ENCODE results near the gene FBXW4.
A peak's percentile ranks its signal among the peaks of the same experiment; 100 is the strongest.

Gene FBXW4

GRCh38 chr10:101616415-101617101, 78.4 kb downstream of the FBXW4 start:
- no peak for DNase-seq

- no peak for DNase-seq
Measured at GRCh38 chr10:101615525-101616116, 79.3 kb downstream of the FBXW4 start.

- DNase-seq = no peak
Measured at GRCh38 chr10:101614663-101615524, 80.1 kb downstream of the FBXW4 start.

DNA sequence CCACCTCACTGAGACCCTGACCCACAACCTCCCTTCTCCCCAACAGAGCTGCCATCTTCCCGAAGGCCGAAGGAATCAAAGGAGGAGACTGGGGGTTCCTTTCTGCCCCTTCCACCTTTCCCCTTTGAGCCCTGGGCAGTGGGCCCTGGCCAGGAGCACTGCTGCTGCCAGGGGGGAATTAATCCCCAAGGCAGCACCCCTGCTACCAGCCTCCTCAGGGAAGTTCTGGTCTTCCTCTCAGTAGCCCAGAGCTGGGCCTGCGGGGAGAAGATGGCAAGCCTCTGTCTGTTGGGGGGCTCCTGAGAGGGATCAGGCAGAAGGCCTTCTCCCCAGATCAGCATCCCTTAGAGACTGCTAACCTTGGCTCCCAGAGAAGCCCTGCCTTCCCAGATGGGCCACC, 81.3 kb downstream of the FBXW4 start:
- no peak for DNase-seq

DNA sequence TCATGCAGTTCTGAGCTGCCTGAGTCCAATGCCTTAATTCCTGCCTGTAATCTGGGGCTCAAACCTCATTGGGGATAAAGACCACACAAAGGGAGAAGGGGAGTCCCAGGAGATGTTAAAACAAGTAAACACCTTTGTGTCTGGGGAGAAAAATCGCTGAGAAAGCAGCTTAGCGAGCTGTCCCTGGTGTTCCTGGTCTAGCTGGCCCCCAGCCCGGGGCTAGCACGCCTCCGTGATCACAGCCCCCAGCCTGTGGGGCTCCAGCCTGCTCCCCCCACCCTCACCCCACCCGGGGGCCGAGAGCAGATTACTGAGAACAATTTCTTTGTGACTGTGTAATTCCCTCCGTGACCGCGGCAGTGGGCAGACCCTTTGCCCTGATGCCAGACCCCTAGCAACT, 82.1 kb downstream of the FBXW4 start:
- no peak for DNase-seq

DNA sequence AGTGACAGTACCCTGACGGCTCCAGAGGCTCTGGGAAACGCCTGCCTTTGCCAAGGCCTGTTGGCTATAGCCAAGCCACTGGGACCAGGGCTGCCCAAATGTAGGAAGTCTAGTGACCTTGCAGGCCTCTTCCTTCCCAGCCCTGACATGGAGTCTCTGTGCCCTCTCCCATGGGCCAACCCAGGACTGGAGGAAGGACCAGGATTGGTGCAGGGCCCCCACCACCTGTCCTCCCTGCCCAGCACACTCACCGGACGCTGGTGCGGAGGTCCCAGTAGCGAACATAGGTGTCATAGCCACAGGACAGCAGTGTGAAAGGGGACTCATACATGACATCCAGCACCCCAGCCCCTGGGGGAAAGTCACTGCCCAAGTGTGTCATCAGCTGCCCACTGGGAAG, 82.9 kb downstream of the FBXW4 start:
- DNase-seq = no peak

DNA sequence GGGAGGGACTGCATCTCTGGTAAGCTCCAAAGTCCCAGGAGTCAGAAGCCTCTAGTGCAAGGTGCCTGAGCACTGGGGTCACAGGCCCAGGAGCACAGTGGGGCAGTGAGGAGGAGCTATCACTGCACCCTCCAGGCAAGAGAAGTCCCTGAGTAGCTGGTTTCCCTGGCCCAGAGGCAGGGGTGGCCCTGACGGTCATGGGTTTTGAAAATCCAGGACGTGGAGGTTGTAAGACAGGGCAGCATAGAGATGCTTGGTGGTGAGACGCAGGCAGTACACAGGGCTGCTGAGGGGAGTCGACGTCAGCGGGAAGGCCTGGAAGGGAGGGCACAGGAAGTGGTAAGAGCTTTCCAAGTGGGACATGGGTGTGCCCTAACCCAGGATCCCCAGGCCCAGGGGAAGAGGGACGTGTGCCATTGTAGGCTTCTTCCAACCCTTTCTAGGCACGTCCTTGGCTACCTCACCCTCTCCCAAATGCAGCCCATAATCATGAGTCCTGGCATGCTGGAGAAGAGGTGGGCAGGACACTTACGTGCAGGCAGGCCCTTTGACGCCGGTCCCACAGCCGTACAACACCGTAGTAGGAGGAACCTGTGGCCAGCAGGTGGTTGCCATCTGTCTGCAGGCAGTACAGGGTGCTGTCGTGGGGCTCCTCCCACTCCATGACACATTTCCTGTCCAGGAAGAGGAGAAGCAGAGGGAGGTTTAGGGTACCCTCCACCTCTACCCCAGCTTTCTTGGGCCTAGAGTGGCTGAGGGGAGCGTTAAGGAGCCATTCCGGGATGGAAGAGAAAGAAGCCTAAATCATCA, 83.7 kb downstream of the FBXW4 start:
- no peak for DNase-seq

DNA sequence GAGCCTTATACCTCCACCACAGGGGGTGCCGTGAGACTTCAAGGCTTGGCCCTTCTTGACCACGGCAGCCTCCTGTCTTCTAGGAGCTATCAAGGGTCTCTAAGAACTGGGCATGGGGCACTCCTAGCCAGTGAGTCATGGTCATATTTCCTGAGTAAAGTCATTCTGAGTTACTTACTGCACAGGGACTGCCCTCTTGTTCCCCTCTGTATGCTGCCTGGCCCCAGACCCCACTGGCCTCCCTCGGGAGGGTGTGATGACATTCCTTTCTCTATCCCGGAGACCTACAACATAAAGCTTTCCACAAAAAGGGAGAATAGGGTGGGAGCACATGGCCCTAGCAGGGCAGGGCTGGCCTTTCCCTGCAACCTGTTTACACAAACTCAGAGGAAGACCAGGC, 85.5 kb downstream of the FBXW4 start:
- no peak for DNase-seq

- no peak for DNase-seq
Measured at GRCh38 chr10:101607124-101607523, 87.8 kb downstream of the FBXW4 start.

DNA sequence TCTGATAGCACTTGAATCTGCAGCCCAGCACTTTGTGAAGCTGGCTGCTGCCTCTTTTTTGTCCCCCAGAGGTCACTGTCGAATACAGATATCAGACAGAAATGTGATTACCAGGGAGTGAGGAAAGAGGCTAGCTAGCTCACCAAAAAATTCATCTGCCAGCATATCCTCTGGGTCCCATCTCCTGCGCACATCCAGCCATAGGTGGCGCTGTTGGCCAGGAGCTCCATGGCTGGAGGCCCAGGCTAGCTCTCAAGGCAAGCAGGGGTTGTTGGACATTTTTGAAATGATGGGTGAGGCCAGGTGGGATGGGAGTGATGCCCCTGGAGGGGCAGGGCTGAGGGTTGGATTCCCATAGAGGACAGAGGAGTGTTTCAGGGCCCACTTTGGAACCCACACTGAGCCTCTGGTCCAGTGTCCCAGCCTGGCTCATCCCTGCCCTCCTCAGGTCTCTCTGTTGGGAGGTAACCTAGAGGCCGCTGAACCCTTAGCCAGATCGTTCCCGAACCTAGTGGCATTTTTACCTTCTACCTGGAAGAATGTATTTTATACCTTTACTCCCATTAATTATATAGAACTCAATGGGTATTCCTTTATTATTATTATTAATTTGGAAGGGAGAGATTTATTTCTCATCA, 92.1 kb downstream of the FBXW4 start:
- peak; percentile 54 to 72 for DNase-seq

- no peak for DNase-seq
Measured at GRCh38 chr10:101601541-101601940, 93.4 kb downstream of the FBXW4 start.

GRCh38 chr10:101597091-101597900, 97.7 kb downstream of the FBXW4 start:
- no peak for DNase-seq

GRCh38 chr10:101595591-101596433, 99.2 kb downstream of the FBXW4 start:
- DNase-seq = no peak

DNA sequence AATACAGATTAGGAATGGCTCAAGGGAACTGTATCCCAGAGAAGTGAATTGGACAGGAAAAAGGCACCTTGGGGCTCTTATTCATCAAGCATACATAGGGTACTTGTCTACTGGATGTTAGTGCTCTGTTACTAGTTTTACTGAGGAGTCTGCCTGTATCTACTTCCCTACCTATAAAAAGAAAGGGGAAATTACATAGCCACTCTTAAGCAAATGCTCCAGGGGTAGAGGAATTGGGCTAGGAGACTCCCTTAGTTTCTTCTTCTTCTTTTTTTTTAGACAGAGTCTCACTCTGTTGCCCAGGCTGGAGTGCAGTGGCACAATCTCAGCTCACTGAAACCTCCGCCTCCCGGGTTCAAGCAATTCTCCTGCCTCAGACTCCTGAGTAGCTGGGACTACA, 101.6 kb downstream of the FBXW4 start:
- DNase-seq = peak; percentile 70 to 84

DNA sequence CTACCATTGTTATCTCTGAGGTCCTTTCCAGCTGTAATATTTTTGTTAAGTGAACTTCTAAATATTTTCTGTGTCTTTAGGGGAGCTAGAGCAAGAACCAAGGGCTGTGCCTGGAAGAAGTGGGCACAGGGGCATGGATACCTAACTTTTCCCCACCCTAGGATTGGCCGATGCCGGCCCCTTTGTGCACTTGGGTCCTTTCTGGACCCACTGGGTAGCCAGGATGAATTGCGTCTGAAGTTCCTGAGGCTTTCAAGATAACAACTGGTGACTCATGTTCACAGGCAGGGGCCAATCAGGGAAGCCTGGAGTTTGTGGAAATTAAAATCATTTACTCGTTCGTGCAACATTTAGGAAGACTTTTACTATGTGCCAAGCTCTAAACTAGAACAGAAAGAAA, 106.1 kb downstream of the FBXW4 start:
- no peak for DNase-seq

DNA sequence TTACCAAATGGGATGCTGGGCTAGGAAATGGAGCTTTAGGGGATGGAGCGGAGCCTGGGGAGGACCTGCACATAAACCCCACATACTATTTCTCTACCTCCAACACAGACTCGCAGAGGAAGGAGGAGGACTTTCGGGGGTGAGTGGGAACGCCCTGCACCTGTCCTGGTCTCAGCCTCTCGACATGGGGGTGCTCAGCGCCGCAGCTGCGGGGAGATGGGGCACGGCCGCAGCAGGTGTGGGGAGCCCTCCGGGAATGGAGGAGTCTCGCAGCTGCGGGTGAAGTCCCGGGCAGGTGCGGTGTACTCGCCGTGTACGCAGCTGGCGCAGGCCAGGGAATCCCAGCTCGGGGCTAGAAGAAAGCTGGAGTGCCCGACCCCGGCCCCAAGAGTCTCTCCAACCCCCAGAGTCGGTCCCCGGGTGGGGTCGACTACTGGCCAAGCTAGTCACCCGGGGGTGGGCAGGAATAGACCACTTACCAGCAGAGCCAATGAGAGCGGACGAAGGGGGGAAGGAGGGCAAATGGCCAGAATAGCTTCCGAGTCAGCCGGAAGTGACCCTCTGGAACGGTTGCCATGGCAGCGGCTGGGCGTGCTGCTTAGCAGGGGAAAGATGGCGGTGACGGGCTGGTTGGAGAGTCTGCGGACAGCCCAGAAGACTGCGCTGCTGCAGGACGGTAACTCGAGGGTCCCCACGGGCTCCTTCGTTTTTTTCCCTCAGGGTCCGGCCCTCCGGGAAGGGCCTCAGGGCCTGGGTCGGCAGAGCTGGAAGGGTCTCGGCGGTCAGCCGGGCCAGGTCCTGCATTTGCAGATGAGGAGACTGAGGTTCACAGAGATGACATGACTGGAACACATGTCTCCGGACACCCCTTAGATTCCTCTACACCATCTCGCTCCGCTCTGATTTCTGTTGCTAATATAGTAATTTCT, 107.0 kb downstream of the FBXW4 start, which contains the start of the genes DPCD and POLL:
Gene DPCD (plus strand): TSS at position 597 of the 929 bp plus-strand sequence. CDS start 16 bp downstream, at position 613.
Gene POLL (minus strand): TSS at position 533 of the 929 bp plus-strand sequence. CDS start 897 bp downstream, outside the sequence.
- DNase-seq = peak; percentile 92 to 96

GRCh38 chr10:101585841-101586240, 109.1 kb downstream of the FBXW4 start:
- DNase-seq = no peak

- no peak for DNase-seq
Measured at GRCh38 chr10:101580486-101581399, 114.2 kb downstream of the FBXW4 start.

Data from inflammatory macrophage (primary cell).